CD4-positive, alpha-beta T cell treated with Interferon alpha-2 for 1 hour (primary cell): ENCODE data around the gene PYROXD2.

Experiments
- DNase-seq, 2 donors: peaks; one replicate each; pipeline ENCODE4 v3.0.0-alpha.2; 2020 to 2022

The PYROXD2 gene

DNA sequence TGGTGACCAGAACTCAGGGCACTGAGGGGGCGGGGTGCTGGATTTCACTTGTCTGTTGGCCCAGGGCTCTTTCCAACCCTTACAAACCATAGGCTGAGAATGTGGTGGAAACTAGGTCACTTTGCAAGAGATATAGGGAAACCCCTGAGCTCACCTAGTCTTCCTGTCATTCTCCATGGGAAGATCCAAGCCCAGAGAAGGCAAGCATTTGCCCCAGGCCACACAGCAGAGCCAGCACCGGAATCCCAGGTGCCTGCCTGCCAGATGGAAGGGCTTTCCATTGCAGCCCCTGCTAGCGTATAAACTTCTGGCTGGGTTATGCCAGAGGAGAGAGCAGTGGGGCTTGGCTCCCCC, 427 bp downstream of the PYROXD2 start:
- no peak for DNase-seq

DNA sequence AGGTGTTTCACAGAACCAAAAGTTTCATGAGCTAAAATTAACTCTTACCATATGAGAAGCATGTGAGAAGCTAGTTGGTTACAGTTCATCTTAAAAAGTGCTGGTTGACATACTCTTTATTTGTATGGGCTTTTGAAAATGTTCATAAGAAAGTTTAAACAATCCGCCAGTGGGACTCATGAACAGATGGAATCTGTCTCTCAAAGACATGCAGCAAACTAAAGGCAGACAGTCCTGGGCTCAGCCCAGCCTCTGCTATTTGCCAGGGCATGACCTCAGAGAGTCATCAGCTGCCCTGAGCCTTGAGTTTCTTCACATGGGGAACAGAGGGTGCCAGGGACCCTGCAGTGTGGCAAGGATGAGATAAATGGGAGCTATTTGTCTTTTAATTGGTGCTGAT, 3.2 kb downstream of the PYROXD2 start:
- no peak for DNase-seq

DNA sequence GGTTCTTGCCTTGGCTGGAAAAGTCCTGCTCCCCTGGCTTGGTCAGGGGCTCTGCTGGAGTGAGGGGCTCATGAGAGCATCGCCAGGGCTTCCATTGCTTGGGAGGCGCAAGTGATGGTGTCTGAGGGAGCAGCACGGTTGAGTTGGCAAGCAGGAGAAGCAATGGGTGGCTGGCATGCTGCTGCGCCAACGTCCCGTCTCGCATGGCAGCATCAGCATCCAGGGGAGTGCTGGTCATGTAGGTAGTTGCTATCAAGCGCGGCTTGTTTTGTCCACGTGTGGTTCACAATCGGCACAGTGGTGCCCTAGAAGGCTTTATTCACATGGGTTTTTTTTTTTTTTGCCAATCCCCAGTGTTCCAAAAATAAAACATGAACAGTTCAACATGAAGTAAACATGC, 3.8 kb downstream of the PYROXD2 start:
- DNase-seq: no peak

GRCh38 chr10:98410759-98411158, 4.2 kb downstream of the PYROXD2 start:
- DNase-seq: no peak

DNA sequence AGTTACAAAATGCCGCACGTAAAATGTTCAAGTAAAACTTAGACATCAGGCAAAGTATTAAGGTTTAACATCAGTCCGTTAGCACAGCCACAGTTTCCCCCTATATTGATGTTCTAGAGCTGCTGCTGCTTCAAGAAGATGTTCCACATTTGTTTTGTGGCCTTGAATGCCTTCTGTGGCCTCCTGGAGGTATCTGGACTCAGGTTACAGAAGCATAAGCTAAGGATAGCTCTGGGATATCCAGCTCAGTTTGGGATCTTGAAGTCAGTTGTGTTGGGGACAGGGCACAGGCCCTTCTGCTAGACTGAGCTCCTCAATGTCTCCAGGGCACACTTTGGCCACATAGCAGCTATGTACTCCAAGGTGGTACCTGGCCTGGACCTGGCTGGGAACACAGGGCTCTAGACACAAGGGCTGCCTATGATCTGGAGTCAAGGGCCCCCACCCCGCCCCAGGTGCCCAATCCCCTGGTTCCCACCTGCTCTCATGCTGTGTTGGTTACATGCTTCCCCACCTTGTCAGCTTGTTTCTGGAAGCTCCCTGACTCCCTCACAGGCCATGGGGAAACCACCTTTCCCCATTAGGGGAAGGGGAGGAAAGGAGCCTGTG, 4.7 kb downstream of the PYROXD2 start:
- no peak for DNase-seq

GRCh38 chr10:98408799-98409198, 6.2 kb downstream of the PYROXD2 start:
- no peak for DNase-seq

DNA sequence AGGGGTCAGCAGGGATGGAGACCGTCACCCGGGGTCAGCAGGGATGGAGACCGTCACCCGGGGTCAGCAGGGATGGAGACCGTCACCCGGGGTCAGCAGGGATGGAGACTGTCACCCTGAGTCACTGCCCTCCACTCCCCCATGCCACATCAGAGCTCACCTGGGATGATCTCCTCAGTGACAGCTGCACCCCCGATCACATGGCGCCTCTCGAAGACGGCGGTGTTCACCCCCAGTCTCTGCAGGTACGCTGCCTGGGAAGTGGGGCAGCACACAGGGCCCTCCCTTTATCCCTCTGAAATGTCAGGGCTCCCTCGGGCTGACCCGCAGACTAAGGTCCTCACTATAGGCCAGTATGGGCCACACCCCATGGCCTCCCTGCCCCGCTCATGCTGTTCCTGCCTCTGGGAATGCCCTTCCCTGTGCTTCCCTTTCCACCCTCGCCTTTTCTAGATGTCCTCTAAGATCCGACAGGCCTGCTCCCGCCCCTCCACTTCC, 7.2 kb downstream of the PYROXD2 start:
- no peak for DNase-seq

- no peak for DNase-seq
These were observed 7.8 kb downstream of the PYROXD2 start for GRCh38 chr10:98407017-98407743.

DNA sequence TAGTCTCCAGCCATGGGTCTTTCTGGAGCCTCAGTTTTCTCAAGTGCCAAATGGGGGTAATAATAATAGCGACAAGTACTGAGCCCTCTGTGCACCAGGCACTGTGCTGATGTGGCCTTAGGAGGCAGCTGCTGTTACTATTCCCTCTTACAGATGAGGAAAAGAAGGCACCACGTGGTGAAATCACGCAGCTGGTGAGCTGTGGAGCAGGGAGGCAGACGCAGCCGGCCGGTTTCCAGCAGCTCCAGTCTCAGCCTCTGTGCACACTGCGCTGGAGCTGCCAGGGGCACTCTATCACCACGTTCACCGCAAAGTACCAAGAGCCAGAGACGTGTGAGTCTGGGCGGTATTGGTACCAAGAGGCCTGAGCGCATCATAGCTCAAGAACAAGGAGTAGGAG, 9.6 kb downstream of the PYROXD2 start:
- no peak for DNase-seq

- DNase-seq: no peak
These were observed 10.2 kb downstream of the PYROXD2 start for GRCh38 chr10:98404571-98405359.

DNA sequence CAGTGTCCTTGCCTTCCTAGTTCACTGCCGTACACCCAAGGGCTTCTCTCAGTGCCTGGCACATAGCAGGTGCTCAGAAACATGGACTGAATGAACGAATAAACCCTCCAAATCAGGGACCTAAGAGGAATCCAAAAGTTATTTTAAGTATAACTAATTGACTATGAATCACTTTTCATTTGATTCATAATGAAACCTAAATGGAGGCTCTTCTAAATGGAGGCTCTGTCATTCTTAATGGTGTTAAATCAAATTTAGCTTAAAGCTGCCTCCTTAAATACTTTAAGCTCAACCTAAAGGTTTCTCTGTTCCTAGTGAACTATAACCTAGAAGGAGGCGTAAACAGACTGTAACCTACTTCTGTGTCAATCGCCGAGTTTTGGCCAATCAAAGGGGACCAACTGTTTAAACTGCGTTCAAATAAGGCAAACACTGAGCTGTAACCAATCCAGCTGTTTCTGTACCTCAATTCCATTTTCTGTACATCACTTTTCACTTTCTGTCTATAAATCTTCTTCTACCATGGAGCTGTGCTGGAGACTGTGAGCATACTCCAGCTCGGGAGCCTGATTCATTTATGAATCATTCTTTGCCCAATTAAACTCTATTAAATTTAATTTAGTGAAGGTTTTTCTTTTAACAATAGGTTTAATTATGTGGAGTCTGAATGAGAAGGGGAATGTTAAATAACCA, 11.0 kb downstream of the PYROXD2 start:
- no peak for DNase-seq

- DNase-seq: no peak
These were observed 11.9 kb downstream of the PYROXD2 start for GRCh38 chr10:98402931-98403718.

DNA sequence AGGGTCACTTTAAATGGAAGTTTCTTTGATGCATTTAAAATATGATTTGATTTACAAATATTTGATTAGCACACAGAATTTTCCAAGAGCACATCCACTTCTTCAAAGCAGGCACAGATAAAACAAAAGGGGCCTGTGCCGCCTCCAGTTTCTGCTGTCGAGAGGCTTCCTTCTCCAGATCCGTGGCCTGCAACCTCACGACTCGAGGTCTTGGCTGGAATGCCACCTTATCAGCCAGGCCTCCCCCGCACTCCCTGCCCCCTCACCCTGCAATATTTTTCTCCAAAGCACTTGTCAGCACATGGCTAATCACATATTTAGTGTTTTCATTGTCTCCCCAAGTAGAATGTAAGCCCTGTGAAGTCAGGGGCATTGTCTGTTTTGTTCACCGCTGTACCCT, 12.5 kb downstream of the PYROXD2 start:
- no peak for DNase-seq

GRCh38 chr10:98400482-98400881, 14.5 kb downstream of the PYROXD2 start:
- no peak for DNase-seq

DNA sequence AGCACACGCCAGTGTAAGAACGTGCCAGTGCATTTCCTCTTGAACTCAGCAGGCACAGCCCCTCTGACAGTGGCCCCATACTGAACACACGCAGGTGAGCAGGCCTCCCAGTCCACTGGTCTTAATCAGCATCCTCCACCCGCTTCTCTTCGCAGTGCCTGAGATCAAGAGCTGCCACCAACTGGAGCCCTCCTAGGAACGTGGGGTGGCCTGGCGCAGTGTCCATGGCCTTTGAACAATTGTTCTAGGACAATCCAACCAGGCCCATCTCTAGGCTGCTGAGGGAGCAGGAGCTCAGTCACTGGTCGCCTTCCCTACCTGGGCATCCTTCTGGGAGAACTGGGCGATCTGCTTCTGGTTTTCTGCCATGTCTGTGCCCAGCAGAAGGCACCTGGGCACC, 15.2 kb downstream of the PYROXD2 start:
- no peak for DNase-seq

DNA sequence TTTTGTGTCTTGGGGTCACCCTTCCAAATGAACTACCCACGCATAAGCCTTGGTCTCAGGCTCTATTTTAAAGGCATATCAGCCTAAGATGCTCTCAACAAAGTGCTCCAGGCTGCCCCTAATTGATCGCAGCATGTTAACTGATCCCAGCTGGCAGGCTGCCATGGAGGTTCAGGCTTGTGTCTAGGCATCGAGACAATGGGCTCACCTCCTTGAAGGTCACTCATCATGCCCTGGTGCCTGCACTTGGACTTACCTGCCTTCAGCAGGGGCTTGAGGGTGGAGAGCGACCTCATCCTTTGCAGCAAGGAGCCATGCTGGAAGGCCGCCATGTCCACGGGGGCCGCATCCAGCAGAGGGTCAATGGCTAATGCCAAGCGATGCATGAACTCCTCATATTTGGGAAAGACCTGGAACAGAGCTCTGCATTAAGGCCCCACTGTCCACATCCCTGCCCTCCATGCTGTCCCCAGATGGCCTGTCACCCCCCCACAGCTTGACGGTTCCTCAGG, 17.8 kb downstream of the PYROXD2 start:
- no peak for DNase-seq

- DNase-seq: no peak
These were observed 18.6 kb downstream of the PYROXD2 start for GRCh38 chr10:98396096-98397063.

GRCh38 chr10:98394851-98395440, 20.0 kb downstream of the PYROXD2 start:
- DNase-seq: no peak

GRCh38 chr10:98391578-98391991, 23.4 kb downstream of the PYROXD2 start:
- DNase-seq: peak in 1 of 2 donors; percentile 43

- peak in 1 of 2 donors; percentile 24 for DNase-seq
These were observed 23.9 kb downstream of the PYROXD2 start for GRCh38 chr10:98391065-98391464.

DNA sequence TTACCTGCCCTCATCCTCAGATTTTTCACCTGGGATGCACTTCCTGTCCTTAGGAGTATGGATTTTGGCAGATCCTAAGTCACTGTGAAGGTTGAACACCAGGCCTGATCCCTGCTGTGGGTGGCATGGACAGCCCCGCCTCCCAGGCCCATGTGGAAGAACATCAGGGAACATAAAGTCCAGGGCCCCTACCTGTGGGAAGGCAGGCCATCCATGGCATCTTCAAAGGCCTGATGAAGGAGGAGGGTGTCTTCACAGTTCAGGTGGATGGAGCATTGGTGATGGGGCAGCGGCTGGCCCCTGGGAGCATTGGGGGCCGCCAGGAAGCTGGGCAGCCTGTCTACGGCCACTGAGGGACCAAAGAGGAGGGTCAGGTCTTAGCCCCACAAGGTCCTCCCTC, 24.6 kb downstream of the PYROXD2 start:
- DNase-seq: no peak
